NCI-H748 treated with DMSO at 0.1 percent for 48 hours (cell line): ENCODE results near the gene ANKRD12.

Experiments used
- DNase-seq: peaks from one replicate; lab custom pipeline; 2025; lab: John Stamatoyannopoulos, UW

Gene ANKRD12

DNA sequence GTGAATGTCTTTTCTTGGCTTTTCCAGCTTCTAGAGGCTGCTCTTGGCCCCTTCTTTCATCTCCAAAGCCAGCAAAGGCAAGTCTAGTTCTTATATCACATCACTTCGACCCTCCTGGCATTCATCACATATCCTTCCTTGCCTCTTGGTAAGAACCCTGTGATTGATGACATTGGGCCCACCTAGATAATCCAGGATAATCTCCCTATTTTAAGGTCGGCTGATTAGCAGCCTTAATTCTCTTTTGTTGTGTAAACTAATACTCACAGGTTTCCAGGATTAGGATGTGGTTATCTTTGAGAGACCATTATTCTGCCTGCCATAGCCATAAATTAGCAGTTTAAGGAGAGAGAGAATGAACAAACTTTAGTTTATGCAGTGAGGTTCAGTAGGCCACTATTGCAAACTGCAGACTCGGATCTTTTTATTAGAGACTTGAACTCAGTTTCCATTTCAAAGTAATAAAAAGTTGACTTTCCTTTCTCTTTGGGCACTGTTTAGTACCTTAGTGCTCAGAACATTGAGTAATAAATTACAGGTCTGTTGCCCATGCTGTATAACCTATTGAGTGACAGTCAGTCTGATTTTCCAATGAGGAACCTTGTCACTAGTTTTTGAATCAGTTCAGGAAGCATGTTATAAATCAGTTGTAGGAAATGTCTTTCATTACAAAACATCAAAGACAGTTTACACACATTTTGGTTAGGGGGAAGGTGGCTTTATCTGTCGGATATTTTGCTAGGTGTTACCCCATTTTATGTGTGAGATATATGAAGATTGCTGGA lies 29.6 kb upstream of the ANKRD12 start:
- no peak for DNase-seq

DNA sequence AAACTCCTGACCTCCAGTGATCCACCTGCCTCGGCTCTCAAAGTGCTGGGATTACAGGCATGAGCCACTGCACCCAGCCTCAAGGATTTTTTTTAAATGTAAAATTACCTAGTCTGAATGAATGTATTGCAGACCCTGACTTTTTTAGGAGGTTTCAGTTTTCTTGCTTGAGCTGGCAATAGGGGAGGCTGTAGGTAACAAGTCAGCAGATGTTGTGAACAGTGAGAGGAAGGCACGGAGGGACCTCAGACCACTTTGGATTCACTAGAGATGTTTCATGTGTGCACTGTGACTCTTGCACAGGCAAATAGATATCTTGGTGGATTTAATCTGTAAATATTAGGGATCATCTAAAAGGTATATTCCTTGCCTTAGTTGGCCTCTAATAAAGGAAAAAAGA lies 27.7 kb upstream of the ANKRD12 start:
- no peak for DNase-seq

DNA sequence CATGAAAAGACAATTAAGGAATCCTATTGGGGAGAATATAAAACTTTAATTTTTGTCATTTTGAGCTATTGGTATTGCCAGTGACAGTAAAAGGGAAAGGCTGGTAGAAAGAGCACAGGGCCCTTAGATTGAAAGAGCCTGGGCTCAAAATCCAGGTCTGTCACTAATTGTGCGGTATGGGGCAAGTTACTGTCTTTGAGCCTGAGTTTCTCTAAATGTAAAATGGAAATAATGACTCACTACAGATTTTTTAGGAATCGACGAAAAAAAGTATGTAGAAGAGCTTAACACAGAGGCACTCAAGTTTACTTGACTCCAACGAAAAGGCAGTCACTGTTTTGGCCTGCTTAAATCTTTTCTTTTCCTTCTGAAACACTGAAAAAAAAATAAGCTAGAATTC lies 27.1 kb upstream of the ANKRD12 start:
- no peak for DNase-seq

DNA sequence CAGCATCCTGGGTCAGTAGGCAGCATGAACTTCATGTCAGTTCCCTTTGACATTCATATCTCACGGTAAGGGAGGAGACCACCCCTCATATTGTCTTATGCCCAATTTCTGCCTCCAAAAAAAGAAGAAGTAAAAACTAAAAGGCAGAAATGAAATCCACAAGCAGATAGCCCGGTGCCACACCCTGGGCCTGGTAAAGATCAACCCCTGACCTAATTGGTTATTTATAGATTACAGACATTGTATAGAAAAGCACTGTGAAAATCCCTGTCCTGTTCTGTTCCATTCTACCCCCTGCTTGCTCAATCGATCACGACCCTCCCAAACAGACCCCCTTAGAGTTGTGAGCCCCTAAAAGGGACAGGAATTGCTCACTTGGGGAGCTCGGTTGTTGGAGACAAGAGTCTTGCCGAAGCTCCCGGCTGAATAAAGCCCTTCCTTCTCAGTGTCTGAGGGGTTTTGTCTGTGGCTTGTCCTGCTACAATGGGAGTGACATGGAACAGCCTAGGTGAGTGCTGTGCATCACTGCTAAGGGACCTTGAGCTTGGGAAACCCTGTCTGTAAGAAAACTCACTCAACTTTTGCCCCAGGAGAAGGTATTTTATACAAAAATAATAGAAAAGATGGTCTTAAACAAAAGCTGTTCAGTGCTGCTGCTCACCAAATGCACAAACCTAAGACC lies 23.0 kb upstream of the ANKRD12 start:
- DNase-seq, result no peak

DNA sequence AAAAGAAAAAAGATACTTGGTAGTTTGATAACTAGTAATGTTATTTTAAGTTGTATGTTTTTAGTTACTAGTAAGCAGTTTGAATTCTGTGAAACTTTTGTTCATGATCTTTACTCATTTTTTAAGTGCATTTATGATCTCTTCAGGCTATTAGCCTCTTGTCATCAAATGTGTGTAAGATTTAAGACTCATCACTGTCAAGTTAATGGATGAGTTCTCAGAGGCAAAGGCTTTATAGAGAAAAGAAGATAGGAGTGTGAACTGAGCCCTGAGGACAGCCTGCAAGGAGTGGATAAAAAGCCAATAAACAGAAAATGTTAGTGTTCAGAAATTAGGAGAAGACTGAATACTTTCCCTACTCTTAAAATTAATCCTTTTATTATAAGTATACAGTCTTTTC lies 20.6 kb upstream of the ANKRD12 start:
- DNase-seq, result no peak

DNA sequence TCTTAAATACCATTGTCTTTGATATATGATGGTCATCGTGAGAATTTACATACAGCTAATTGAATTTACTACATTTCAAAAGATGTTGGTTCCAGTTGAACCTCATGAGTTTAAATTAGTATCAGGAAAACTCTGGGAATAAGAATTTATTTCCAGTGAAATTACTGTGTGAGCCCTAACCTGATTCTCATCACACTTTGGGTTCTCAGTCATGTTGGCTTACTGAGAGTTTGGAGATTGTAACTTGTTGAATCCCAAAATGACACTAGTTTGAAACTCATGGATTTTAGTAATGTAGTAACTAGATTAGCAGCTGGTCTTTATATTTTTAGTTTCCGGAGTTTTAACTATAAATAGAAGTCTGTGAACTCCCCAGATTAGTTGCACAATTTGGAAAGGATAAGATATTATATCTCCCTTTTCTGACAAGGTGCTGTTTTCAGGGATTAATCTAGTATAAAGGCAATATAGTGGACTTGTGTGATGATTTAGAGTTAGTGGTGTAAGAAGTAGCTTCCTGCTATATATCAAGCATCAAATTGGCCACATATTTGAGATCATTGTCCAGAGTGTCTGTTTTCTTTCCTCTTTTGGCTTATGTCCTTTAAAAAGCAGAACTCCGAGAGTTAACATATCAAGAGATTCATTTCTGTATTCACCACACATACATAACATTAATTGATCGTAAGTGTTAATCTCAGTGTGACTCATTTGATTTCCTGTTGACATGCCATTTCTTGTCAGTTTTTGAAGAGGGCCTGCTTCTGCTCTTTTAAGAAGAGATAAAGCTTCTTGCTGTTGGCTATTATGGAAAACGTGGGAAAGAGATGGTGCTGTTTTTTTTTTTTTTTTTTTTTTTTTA lies 18.4 kb upstream of the ANKRD12 start:
- DNase-seq, result no peak

DNA sequence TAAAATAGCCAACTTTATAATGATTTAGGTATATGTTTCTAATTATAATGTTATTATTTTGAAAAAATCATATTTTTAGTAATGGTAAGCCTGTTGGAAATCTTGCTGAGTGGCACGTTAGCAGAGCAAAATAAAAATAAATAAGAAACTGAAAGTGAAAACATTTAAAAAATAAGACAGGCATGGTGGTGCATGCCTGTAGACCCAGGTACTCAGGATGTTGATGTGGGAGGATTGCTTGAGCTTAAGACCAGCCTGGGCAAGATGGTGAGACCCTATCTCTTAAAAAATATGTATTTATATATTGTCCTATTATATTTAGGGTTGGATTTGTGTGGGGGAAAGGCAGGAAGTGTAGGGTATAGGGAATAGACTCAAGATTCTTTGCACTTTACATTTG lies 15.8 kb upstream of the ANKRD12 start:
- DNase-seq, result no peak

DNA sequence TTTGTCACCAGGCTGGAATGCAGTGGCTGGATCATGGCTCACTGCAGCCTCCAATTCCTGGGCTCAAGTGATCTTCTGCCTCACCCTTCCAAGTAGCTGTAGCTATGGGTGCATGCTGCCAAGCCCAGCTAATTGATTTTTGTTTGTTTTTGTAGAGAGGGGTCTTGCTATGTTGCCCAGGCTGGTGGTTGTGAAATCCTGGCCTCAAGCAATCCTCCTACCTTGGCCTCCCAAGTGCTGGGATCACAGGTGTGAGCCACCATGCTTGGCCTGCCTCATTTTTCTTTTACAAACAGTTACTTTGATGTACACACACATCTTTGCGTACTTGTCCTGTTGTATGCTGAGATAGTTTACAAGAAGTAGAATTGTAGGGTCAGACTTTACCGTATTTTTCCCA lies 13.1 kb upstream of the ANKRD12 start:
- no peak for DNase-seq

DNA sequence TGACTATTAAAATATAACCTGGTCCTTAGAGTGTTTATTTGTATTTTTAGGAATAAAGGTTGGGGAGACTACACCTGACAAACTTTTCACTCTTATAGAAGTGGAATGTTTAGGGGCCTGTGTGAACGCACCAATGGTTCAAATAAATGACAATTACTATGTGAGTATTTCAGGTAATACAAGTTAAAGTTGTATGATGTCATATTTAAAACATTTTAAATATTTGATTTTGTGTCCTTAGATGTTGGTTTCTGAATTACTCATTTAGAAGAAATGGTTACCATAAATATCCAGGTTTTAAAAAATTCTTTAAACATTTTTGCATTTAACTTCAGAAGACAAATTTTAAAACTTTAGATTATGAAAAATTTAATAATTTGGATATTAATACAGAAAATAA lies 11.8 kb upstream of the ANKRD12 start:
- no peak for DNase-seq

DNA sequence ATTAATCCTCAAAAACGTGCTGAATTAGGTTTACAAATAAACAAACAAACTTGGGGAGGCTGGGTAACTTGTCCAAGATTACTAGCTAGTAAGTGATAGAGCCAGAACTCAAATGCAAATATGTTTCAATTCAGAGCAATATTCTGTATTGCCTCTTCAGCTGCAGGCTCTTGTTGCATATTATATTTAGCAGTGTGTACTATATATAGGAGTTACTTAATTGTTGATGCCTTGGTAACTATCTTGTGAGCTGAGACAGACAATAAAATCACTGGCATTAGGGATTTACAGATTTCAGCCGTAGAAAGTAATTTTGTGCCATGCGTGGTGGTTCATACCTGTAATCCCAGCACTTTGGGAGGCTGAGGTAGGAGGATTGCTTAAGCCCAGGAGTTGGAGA lies 10.2 kb upstream of the ANKRD12 start:
- DNase-seq, result no peak

DNA sequence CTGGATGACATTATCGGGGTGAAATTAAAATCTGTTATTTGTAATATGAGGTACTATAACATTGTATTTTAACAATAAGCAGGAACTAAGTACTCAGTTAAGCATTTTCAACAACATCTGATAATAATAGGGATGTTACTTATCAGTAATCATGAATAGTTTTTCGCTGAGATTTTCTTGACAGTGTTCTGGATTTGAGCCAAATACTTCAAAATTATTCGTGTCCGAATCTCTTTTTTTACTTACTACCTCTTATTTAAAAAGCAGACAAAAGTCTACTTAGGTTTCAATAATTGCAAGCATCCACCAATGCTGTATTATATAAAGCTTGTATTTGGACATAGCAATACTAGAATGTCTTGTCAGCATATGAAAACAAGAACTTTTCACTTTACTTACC lies 6.4 kb upstream of the ANKRD12 start:
- no peak for DNase-seq

DNA sequence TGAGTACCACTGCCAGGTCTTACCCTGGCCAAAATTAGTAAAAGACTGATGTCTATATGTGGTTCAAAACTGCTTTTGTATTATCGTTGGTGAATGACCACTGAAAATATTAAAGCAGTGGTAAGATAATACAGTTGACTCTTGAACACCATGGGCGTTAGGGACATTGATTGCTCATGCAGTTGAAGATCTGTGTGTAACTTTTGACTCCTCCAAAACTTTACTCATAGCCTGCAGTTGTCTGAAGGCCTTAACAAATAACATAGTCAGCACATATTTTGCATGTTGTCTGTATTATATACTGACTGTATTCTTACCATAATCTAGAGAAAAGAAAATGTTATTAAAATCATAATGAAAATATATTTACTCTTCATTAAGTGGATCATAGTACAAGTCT lies 5.8 kb upstream of the ANKRD12 start:
- no peak for DNase-seq

DNA sequence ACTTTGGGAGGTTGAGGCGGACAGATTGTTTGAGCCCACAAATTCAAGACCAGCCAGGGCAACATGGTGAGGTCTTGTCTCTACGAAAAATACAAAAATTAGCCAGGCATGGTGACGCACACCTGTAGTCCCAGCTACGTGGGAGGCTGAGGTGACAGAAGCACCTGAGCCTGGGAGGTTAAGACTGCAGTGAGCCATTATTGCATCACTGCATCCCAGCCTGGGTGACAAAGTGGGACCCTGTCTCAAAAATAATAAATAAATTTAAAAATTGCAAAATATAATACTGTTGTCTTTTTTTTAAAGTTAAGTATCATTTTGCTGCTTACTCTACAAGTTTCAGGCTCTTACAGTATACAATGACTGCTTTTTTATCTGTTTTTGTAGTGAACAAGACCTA lies 4.0 kb upstream of the ANKRD12 start:
- DNase-seq, result no peak

DNA sequence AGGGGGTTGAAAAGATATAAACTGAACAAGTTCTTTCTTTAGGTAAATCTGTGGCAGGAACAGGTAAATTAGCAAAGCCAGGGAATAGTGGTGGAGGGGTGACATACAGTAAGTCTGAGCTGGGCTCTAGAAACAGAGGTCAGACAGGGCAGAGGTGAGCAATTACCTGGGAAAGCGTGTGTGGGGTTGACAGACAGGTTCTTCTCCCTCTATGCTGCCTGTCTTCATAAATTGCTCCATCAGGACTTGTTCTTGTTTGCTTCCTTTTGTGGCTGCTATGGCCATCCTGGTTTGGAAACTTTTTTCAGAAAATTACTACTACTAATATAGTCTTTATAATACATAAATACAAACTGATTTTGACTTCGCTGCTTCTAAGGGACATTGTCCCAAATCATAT lies 3.4 kb upstream of the ANKRD12 start:
- no peak for DNase-seq

DNA sequence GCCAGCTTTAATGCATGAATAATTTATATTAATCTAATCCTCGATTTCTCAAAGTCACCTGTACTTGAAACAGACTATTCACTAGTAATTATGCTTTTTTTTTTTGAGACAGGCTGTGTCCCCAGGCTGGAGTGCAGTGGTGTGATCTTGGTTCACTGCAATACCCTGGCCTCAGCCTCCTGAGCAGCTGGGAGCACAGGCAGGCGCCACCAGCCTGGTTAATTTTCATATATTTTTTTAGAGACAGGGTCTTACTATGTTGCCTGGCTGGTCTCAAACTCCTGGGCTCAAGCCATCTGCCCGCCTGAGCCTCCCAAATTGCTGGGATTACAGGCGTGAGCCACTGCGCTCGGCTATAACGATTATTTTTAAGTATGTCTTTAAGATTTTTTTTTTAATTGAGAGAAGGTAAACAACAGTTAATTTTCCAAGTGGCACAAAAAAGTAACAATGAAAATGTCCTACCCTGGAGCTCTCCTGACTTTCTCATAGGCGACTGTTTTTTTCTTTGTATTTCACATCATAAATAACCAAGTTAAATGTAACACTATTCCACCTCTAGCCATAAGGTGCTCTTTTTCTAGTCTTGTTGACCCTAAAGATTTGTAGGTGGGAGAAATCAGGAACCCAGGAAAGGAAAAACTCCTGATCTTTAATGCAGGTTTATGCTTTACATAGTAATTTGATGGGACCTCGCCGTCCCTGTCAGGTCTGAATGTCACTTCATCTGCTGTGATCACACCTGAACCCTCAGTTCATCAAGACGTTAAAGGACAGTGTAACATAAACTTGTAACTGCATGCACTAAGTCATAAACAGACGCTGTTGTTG lies 1.3 kb upstream of the ANKRD12 start:
- DNase-seq, result peak; percentile 48

DNA sequence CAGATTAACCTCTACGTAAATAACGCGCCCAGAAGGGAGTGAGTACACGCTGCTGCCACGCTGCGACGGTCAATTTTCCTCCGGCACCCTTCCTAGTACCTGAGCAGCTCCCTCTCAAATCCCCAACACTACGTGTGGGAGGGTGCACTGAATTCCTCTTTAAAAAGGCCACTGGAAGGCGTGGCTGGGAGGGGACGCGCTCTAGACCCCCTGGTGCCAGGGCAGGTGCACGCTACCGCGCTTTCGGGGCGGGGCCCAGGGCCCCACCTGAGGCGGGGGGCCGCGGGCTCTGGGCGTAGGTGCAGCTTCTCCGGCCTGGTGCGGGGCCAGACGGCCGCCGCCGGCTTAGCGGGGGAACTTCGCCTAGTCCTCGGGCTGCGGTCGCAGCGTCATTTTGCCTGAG lies 668 bp upstream of the ANKRD12 start:
- DNase-seq, result peak; percentile 76

DNA sequence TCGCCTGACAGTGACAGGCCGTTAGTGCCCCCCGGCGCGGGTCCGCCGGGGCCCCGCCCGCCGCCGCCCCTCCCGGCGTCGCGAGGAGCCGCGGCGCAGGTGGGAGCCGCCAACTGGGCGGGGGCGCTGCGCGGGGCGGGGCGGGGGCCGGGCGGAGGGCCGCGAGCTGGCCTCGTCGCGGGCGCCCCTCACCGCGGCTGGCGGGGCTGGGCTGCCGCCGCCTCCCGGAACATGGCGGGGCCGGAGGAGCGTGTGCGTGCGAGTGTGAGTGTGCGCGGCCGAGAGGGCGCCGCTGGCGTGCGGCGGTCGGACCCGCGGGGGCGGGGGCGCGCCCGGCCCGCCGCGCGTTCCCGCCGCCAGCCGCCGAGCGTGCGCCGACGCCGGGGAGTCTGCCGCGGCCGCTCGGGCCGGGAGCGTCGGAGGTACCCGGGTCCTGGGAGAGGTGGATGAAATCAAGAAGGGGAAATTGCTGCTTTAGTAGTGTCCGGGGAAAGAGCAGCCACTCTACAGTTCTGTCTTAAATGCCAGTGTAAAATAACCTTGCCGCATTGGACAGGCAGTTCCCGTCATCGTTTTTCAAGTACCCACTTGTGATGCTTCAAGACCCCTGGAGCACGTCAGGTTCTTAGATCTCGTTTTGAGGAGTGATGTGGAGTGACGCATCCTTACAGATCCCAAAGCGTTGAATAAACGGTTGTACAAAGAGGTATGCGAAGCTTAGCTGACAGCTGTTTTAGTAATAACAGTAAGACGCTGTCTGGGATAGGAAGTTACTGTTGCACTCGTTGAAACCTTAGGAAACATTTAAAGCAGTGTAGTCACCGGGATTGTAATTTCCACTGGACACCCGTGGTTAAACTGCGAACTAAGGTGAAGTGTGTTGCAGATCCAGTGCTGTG lies 836 bp downstream of the ANKRD12 start:
- peak; percentile 60 for DNase-seq

DNA sequence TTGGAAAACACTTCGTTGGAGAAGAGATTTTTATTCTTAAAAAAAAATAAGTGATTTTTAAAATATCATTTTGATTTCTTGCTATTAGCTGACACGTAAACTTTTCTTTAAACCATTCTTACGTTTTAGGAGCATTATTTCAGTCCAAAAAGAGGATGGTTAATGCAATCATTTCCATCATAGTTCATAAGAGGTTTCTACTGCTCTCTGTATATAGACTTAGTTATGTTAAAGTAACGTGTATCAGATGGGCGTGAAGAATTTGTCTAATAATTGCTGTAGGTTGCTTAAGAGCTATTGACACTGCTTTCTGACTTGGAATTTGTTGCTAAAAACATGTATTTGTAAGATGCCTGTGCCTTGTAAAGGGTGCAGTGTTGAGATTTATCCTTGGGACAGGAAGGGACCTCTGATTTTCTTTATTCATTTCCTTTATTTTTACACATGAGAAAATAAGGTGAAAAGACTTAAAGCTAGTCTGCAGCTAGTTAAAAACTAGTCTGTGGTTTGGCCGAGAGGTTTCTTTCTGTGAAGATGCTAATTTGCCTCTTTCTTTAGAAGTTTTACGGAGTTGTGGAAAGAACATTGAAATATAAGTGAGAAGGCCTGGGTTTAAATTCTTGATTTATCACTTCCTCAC lies 2.9 kb downstream of the ANKRD12 start:
- no peak for DNase-seq

DNA sequence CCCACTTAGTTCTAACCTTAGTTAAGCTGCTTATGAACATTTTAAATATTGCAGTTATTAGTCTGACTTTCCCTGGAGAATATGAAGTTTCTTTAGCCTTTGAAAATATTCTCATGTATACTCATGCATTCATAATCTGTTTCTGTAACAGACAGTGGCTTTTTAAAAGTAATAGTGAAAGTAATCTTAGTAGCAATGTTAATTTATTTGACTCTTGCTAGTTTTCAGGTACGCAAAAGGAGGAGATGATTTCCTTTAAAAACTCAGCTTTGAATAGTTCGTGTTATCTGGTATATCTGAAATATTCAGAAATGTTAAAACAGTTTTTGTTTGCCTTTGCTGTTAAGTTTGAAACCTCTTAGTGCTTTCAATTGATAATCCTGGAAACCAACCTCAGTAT lies 3.8 kb downstream of the ANKRD12 start:
- DNase-seq, result no peak

DNA sequence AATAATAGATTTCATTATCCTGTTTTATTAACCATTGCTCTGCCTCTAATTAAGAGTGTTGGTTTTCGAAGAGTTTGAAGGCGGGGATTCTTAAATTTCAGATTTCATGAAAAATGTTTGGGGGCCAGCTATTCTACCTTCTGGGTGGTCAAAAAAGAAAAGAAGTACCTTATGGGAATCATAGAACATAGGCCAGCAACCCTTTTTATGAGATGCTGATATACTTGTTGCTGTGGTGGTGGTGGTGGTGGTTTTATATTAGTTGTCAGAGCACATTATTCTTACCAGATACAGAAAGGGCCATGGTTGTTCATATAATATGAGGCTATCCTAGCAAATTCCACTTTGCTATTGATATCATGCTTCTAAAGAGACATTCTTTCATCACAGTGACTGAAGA lies 4.4 kb downstream of the ANKRD12 start:
- no peak for DNase-seq
